ENCODE results near the gene TMEM255A.

TMEM255A gene

DNA sequence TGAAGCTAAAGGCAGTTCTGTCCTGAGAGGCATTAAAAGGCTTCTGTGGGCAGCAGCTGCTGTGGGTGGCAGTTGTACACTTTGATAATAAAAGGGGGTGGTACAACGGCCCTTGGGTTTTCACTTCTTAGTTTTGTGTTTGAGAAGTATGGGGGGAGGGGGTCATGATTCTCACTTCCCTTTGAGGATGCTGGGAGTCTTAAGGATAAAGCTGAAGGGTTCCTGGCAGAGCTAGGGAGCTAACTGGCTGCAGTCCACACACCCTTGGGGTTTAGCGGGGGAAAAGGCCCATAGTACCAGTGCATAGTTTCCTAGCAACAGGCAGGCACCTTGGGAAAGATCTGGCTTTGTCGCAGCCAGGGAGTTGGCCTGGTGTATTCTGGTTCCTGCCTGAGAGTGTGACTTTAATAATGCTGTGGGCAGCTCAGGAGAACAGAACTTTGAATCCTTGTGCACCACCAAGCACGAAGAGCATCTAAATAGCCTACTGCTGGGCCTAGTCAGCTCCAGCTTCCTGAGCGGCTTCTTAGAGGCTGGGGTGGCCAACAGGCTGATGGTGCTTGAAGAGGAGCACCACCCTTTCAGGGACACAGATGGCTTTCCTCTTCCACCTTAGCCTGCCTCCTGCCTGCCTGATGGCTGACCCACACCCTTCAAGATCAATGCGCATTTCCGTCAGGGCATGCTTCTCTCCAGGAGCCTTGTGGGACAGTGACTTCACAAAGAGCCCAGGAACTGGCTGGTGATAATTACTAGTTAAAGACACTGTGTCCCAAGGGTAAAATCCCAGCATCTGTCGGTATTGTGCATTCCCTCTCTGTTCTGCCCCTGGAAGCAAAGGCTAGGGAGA, 48.2 kb downstream of the TMEM255A start:
- DNase-seq: no peak

- no peak for DNase-seq
Measured at GRCh38 chrX:120260369-120260768, 50.9 kb downstream of the TMEM255A start.

- no peak for DNase-seq
Measured at GRCh38 chrX:120253784-120254183, 57.5 kb downstream of the TMEM255A start.

DNA sequence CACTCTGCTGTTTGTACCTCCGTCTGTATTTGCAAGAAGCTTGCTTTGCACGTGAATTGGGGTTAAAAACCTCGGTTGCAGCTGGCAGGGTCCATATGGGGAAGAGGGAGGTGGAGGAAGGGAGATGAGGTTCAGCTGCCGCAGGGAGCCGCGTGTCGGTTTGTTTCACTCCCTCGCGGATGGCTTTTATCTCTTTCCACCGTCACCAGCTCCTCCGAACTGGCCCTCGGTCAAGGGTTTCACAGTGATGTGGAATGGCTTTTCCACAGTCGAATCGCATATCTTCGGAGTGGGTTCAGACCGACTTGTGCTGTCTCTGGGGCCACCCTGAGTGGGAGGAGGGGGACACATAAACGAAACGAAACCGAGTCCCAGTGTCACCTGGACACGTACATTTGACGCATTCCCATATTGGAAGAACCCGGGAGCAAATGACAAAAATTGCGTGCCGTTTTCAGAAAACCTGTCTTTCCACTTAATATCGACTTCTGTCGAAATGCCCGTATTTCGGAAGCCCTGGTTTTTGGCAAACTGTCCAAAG, 59.7 kb downstream of the TMEM255A start:
- peak; percentile 18 for DNase-seq

GRCh38 chrX:120250522-120251271, 60.6 kb downstream of the TMEM255A start, which contains the start of gene ZBTB33:
Gene ZBTB33, plus strand, starts transcription at chrX:120250812. Its CDS starts 2,604 bp downstream, at chrX:120253416.
- peak; percentile 90 for DNase-seq

DNA sequence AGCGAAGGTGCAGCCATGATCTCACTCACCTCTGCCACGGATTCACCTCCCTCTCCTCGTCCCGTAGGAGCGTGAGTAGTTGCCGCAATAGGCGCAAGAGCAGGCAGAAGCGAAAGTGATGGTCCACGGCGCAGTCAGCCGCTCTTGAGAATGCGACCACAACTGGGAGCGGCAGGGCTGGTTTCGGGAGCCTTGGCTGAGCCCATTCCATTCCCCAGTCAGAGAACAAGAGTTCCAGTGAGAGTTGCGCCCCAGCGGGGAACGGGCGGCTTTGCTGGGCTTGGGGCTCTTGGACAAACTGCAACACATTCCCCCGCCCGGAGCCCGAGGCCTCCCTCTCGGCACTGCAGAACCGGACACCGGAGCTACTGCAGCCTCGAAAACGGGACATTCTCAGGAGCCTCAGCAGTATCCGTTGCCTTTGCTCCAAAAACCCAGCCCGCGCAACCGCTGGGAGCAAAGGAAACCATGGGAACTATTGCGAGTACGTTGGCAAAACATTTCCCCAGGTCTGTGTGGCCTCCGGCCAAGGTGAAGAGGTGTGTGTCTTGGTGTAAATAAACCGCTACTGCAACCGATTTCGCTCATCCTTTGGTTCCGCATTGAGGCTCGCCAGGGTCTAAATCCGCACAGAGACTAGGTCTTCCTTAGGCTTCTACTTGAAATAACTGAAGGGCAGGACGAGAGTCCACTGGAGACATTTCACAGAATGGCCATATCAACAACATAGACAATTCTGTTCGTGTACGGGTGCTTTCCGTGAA, 66.3 kb downstream of the TMEM255A start:
- DNase-seq: peak; percentile 62

DNA sequence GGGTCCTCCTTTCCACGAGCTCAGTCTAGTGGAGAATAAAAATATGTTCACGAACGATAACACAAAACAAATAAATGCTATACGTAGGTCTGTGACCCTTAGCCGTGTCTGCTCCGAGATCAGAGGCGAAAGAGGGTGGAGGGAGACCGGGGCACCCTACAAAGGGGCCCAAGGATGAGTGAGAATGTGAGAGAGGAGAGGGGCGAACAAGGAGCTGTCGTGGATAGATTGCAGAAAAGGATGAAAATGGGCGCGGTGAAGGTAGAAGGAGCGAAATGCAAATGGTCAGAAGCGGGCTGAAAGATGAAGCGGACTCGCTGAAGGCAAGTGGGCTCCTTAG, 66.9 kb downstream of the TMEM255A start:
- DNase-seq: no peak

DNA sequence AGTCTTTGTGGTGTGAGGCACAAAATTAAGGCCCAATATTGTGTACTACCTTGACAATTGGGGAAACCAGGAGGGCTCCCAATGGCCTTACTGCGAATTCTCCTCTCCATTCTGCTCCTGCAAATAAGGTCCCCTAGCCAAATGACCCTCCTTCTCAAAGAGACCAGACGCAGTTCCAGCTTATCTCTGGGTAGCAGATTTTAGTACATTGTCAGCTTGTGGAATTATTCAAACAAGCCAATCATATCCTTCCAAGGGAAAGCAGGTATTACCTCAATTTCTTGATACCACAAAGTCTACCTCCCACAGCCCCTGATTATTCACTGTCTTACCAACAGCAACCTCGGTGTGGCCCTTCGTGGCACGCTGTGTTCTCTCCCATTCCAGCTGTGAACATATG, 68.4 kb downstream of the TMEM255A start:
- DNase-seq: no peak

DNA sequence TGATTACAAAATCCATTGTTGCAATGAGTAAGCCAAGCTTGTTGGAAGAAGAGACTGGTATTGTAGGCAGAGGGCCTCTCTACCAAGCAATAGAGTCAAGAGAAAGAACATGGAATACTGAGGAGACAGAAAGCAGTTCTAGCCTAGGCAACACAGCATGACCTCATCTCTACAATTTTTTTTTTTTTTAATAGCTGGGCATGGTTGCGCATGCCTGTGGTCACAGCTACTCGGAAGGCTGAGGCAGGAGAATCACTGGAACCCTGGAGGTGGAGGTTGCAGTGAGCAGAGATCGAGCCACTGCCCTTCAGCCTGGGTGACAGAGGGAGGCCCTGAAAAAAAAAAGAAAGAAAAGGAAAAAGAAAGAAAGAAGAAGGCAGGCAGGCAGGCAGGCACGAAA, 72.3 kb downstream of the TMEM255A start:
- no peak for DNase-seq

DNA sequence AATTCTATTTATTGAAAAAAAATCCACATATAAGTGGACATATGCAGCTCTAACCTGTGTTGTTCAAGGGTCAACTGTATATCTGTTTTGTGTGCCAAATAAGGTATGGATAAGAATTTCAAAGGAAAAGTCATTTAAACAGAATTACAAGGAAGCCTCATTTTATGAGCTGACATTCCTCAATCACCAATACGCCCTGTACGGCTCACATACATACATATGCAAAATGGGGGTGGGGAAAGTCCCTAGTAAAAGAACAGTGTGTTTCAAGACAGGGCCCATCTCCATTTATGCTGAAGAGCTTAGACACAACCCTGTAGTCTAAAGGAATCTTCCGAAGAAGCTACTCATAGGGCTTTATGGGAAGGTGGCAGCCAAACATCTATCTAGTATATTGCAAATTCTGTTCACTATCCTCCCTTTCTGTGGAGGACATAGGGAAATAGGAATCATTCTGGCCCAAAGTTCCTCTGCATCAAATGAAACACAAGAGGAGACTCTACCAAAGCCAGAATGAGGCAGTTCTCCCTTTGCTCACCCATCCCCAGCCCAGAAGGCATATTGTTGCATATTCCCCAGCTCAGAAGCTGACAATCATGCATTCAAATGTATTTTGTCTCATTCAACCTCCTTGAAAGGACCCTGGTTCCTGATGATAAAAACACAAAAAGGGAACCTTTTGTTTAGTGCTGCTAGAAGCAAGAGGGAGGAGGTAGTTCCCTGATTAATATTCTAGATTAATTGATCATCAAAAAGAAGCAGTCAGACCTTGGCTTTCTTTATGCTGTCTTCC, 74.4 kb downstream of the TMEM255A start:
- DNase-seq: no peak

DNA sequence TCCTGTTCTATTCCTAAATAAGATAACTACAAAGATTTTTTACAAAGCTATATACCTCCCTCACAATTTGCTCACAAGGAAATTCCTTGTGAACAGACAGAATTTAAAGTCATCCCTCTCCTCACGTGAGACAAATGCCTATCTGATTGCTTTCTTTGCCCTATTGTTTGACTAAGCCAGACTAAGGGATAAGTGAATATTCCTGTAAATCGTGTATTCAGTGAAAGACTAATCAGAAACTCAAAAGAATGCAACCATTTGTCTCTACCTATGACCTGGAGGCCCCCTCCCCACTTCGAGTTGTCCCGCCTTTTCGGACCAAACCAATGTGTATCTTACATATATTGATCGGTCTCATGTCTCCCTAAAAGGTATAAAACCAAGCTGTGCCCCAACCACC, 76.0 kb downstream of the TMEM255A start:
- no peak for DNase-seq

GRCh38 chrX:120228187-120228908, 82.9 kb downstream of the TMEM255A start:
- DNase-seq: no peak

DNA sequence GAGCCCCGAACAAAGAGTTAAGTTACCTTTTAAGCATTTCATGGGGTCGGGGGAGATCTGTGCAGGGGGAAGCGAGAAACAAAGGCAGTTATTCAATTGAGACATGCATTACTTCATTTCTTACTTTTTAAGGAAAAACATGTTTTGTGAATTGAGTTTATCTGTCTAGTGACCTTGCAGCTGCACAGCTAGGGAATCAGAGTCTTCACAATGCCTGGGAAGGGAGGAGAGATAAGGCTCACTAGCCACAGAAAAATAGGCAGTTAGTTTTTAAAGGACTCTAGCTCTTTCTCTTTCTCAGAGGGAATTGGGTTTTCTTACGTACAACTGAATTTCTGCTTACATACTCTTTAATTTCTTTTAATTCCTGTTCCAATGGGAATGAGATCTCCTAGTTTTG, 86.9 kb downstream of the TMEM255A start:
- no peak for DNase-seq

DNA sequence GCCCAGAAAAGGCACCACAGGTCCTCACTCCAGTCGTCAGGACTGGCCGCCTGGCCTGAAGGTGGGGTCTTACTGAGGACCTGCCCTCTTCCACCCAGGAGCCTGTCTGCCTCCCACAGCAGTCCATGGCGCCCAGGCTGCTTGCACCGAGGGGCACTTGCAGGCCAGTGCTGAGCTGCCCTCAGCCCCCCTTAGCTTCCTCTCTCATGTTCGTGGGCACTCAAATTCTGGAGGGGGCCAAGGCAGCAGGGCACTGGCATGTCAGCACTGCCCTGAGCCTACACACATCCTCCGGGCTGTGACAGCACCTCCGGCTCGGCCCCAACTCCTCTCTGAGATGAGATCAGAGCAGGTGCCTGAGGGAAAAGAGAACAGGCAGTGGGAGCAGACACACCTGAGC, 87.9 kb downstream of the TMEM255A start:
- no peak for DNase-seq

DNA sequence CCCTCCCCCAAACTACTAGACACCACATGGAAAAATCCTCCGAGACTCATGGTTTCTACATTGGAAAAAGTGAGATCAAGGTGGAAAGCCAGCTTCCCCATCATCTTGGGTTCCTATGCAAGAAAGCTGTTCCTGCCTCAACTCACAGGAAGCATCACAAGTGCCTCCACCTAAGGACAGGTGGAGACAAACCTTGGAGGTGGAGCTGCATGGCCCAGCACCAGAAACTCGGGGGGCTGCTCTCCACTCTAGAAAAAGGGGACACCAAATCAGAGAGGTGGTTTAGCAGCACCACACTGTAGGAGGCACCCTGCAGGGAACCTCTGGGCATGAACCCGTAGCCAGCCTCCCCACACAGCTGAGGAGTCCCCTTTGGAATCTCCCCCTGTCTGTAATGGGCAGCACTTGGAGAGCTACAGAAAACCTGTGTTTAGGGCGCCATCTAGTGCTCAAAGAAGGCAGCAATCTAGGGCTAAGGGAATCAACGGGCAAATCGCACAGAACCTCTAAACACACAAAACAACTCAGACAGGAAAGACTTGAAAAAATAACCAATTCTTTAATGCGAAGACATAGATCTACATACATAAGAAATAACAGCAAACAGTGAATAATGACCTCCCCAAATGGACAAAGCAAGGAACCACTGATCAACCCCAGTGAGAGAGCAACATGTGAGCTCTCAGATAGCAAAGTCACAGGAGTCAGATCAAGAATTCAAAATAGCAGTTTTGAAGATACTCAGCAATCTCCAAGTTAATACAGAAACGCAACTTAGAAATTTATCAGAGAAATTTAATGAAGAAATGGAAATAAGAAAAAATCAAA, 97.6 kb downstream of the TMEM255A start:
- DNase-seq: peak; percentile 44

All from HCEC 1CT (cell line).